NCI-H526 treated with DMSO at 0.1 percent for 48 hours (cell line): Measurements from ENCODE around the gene NPM1.
A peak's percentile ranks its signal among the peaks of the same experiment; 100 is the strongest.
"Not testable (repeated sequence)": the region's sequence is repeated elsewhere in the genome, so short reads cannot be mapped to it uniquely, and the experiment has no call there.

Experiments
- DNase-seq: peaks from one replicate; lab custom pipeline; 2025; lab: John Stamatoyannopoulos, UW

Gene NPM1

GRCh38 chr5:171387345-171387969, at the start of gene NPM1:
Gene NPM1, plus strand, starts transcription at chr5:171387849. Its CDS starts 100 bp downstream, at chr5:171387949.
- peak; percentile 91 for DNase-seq

- DNase-seq = no peak
These were observed 47.6 kb upstream of the NPM1 start for GRCh38 chr5:171340042-171340441.

GRCh38 chr5:171340491-171340890, 47.2 kb upstream of the NPM1 start:
- no peak for DNase-seq

GRCh38 chr5:171342362-171343111, 45.1 kb upstream of the NPM1 start:
- DNase-seq = peak; percentile 20

- DNase-seq = no peak
These were observed 42.6 kb upstream of the NPM1 start for GRCh38 chr5:171344936-171345608.

- DNase-seq = no peak
These were observed 36.0 kb upstream of the NPM1 start for GRCh38 chr5:171351536-171352073.

GRCh38 chr5:171355302-171355724, 32.3 kb upstream of the NPM1 start:
- no peak for DNase-seq

GRCh38 chr5:171357843-171358242, 29.8 kb upstream of the NPM1 start:
- DNase-seq = no peak

GRCh38 chr5:171361151-171361550, 26.5 kb upstream of the NPM1 start:
- DNase-seq = not testable (repeated sequence)

GRCh38 chr5:171363249-171363648, 24.4 kb upstream of the NPM1 start:
- not testable (repeated sequence) for DNase-seq

- no peak for DNase-seq
These were observed 23.8 kb upstream of the NPM1 start for GRCh38 chr5:171363846-171364245.

- DNase-seq = no peak
These were observed 22.3 kb upstream of the NPM1 start for GRCh38 chr5:171365351-171365750.

GRCh38 chr5:171366645-171367044, 21.0 kb upstream of the NPM1 start:
- no peak for DNase-seq

- no peak for DNase-seq
These were observed 20.0 kb upstream of the NPM1 start for GRCh38 chr5:171367424-171368370.

- DNase-seq = no peak
These were observed 18.6 kb upstream of the NPM1 start for GRCh38 chr5:171369056-171369455.

- DNase-seq = no peak
These were observed 17.8 kb upstream of the NPM1 start for GRCh38 chr5:171369898-171370297.

GRCh38 chr5:171370881-171371280, 16.8 kb upstream of the NPM1 start:
- not testable (repeated sequence) for DNase-seq

- no peak for DNase-seq
These were observed 16.3 kb upstream of the NPM1 start for GRCh38 chr5:171371326-171371725.

- no peak for DNase-seq
These were observed 7.7 kb upstream of the NPM1 start for GRCh38 chr5:171379961-171380360.

GRCh38 chr5:171384416-171384815, 3.2 kb upstream of the NPM1 start:
- not testable (repeated sequence) for DNase-seq

- DNase-seq = not testable (repeated sequence)
These were observed 2.6 kb upstream of the NPM1 start for GRCh38 chr5:171384999-171385398.
